ENCODE results near the gene B4GALT2.
A peak's percentile ranks its signal among the peaks of the same experiment; 100 is the strongest.

Gene B4GALT2

GRCh38 chr1:43970911-43971310 lies 8.1 kb upstream of the B4GALT2 start:
- FAIRE-seq, result no peak

GRCh38 chr1:43971336-43971980 lies 7.6 kb upstream of the B4GALT2 start:
- FAIRE-seq, result no peak

GRCh38 chr1:43973981-43974442 lies 5.0 kb upstream of the B4GALT2 start:
- no peak for FAIRE-seq

- FAIRE-seq, result peak; percentile 89
Measured at GRCh38 chr1:43974443-43975248, 4.4 kb upstream of the B4GALT2 start, which contains the start of gene ATP6V0B. Gene ATP6V0B, plus strand, starts transcription at chr1:43974960. Its CDS starts 81 bp downstream, at chr1:43975041.

GRCh38 chr1:43975249-43975961 lies 3.6 kb upstream of the B4GALT2 start:
- no peak for FAIRE-seq

- no peak for FAIRE-seq
Measured at GRCh38 chr1:43976045-43976444, 3.0 kb upstream of the B4GALT2 start.

GRCh38 chr1:43976890-43977289 lies 2.1 kb upstream of the B4GALT2 start:
- no peak for FAIRE-seq

GRCh38 chr1:43977376-43978263 lies 1.4 kb upstream of the B4GALT2 start:
- no peak for FAIRE-seq

GRCh38 chr1:43978264-43978550 lies 803 bp upstream of the B4GALT2 start:
- no peak for FAIRE-seq

- no peak for FAIRE-seq
Measured at GRCh38 chr1:43979261-43979527, 184 bp downstream of the B4GALT2 start.

- no peak for FAIRE-seq
Measured at GRCh38 chr1:43979528-43980254, 681 bp downstream of the B4GALT2 start.

GRCh38 chr1:43980255-43981134 lies 1.5 kb downstream of the B4GALT2 start:
- FAIRE-seq, result no peak

- no peak for FAIRE-seq
Measured at GRCh38 chr1:43981135-43981491, 2.1 kb downstream of the B4GALT2 start.

- FAIRE-seq, result no peak
Measured at GRCh38 chr1:43981636-43982035, 2.6 kb downstream of the B4GALT2 start.

- FAIRE-seq, result no peak
Measured at GRCh38 chr1:43982241-43982640, 3.2 kb downstream of the B4GALT2 start.

GRCh38 chr1:43982808-43983207 lies 3.8 kb downstream of the B4GALT2 start:
- no peak for FAIRE-seq

GRCh38 chr1:43983253-43983899 lies 4.4 kb downstream of the B4GALT2 start:
- FAIRE-seq, result no peak

GRCh38 chr1:43984855-43985254 lies 5.8 kb downstream of the B4GALT2 start:
- no peak for FAIRE-seq

GRCh38 chr1:43985984-43986595 lies 7.1 kb downstream of the B4GALT2 start:
- no peak for FAIRE-seq

- FAIRE-seq, result peak; percentile 45
Measured at GRCh38 chr1:43986712-43987111, 7.7 kb downstream of the B4GALT2 start.
